ENCODE measurements around the gene IGFBP7. TPM values are rescaled to one million over a fixed set of nuclear protein-coding genes. Genes with fewer than 3 reads are reported as not detected.

Gene IGFBP7
- total RNA-seq, 1 donor from 2014 or later = 0.23 TPM

GRCh38 chr4:57043347-57044251 lies 66.6 kb downstream of the IGFBP7 start:
- intact Hi-C loops (cut with micrococcal nuclease) = no loop called here

GRCh38 chr4:57042711-57043169 lies 67.4 kb downstream of the IGFBP7 start:
- intact Hi-C loops (cut with micrococcal nuclease) = no loop called here

GRCh38 chr4:57041020-57041419 lies 69.2 kb downstream of the IGFBP7 start:
- intact Hi-C loops (cut with micrococcal nuclease) = no loop called here

GRCh38 chr4:57040510-57040909 lies 69.7 kb downstream of the IGFBP7 start:
- intact Hi-C loops (cut with micrococcal nuclease) = no loop called here

GRCh38 chr4:57039345-57039744 lies 70.8 kb downstream of the IGFBP7 start:
- intact Hi-C loops (cut with micrococcal nuclease) = no loop called here

- intact Hi-C loops (cut with micrococcal nuclease) = no loop called here
Measured at GRCh38 chr4:57037982-57038604, 72.1 kb downstream of the IGFBP7 start.

GRCh38 chr4:57034520-57034919 lies 75.7 kb downstream of the IGFBP7 start:
- intact Hi-C loops (cut with micrococcal nuclease) = no loop called here

GRCh38 chr4:57023104-57023503 lies 87.1 kb downstream of the IGFBP7 start:
- intact Hi-C loops (cut with micrococcal nuclease) = no loop called here

GRCh38 chr4:57020467-57021101 lies 89.6 kb downstream of the IGFBP7 start:
- intact Hi-C loops (cut with micrococcal nuclease) = no loop called here

- intact Hi-C loops (cut with micrococcal nuclease) = no loop called here
Measured at GRCh38 chr4:57018980-57019379, 91.2 kb downstream of the IGFBP7 start.

- intact Hi-C loops (cut with micrococcal nuclease) = no loop called here
Measured at GRCh38 chr4:57013543-57014120, 96.6 kb downstream of the IGFBP7 start.

GRCh38 chr4:56999751-57000150 lies 110.4 kb downstream of the IGFBP7 start:
- intact Hi-C loops (cut with micrococcal nuclease) = no loop called here

- intact Hi-C loops (cut with micrococcal nuclease) = no loop called here
Measured at GRCh38 chr4:56995525-56995924, 114.7 kb downstream of the IGFBP7 start.

GRCh38 chr4:56990109-56990905 lies 119.9 kb downstream of the IGFBP7 start:
- intact Hi-C loops (cut with micrococcal nuclease) = no loop called here

GRCh38 chr4:56986952-56987351 lies 123.2 kb downstream of the IGFBP7 start:
- intact Hi-C loops (cut with micrococcal nuclease) = no loop called here

- intact Hi-C loops (cut with micrococcal nuclease) = no loop called here
Measured at GRCh38 chr4:56986192-56986591, 124.0 kb downstream of the IGFBP7 start.

- intact Hi-C loops (cut with micrococcal nuclease) = no loop called here
Measured at GRCh38 chr4:56981795-56982201, 128.4 kb downstream of the IGFBP7 start.
